ENCODE results near the gene KRTAP5-3.
"Not testable (repeated sequence)": the region's sequence is repeated elsewhere in the genome, so short reads cannot be mapped to it uniquely, and the experiment has no call there.

KRTAP5-3 gene

GRCh38 chr11:1648653-1649420, 40.6 kb upstream of the KRTAP5-3 start:
- TF ChIP-seq CTCF (conservative IDR thresholded peaks at IDR 0.05): no peak
- H3K27ac ChIP-seq: no peak overlapping the region

- H3K27ac ChIP-seq: no peak overlapping the region
- no peak for TF ChIP-seq CTCF (conservative IDR thresholded peaks at IDR 0.05)
These were observed 39.8 kb upstream of the KRTAP5-3 start for GRCh38 chr11:1647901-1648652.

GRCh38 chr11:1646540-1646939, 38.3 kb upstream of the KRTAP5-3 start:
- not testable (repeated sequence) for H3K27ac ChIP-seq

GRCh38 chr11:1645357-1645821, 37.1 kb upstream of the KRTAP5-3 start:
- TF ChIP-seq CTCF (conservative IDR thresholded peaks at IDR 0.05): no peak
- no peak overlapping the region for H3K27ac ChIP-seq

GRCh38 chr11:1644601-1645356, 36.5 kb upstream of the KRTAP5-3 start:
- H3K27ac ChIP-seq: no peak overlapping the region
- no peak for TF ChIP-seq CTCF (conservative IDR thresholded peaks at IDR 0.05)

GRCh38 chr11:1643146-1643690, 35.0 kb upstream of the KRTAP5-3 start:
- TF ChIP-seq CTCF (conservative IDR thresholded peaks at IDR 0.05): no peak
- no peak overlapping the region for H3K27ac ChIP-seq

GRCh38 chr11:1642288-1643145, 34.3 kb upstream of the KRTAP5-3 start:
- TF ChIP-seq CTCF (conservative IDR thresholded peaks at IDR 0.05): no peak
- H3K27ac ChIP-seq: no peak overlapping the region

Data from VCaP (cell line).